GM19193 (cell line): ENCODE measurements around the gene DEPDC7.

Source experiments
- POLR2A ChIP-seq: IDR thresholded peaks from 4 replicates; pipeline ENCODE4 v1.6.1; 2011; ENCODE audit not compliant: insufficient read depth, insufficient read length; ENCODE audit errors: extremely low read depth

Gene DEPDC7

GRCh38 chr11:33044285-33044756, 28.6 kb downstream of the DEPDC7 start:
- TF ChIP-seq POLR2A = no peak

GRCh38 chr11:33045551-33046255, 30.0 kb downstream of the DEPDC7 start:
- no peak for TF ChIP-seq POLR2A

- no peak for TF ChIP-seq POLR2A
Measured at GRCh38 chr11:33052231-33052630, 36.6 kb downstream of the DEPDC7 start.

- no peak for TF ChIP-seq POLR2A
Measured at GRCh38 chr11:33055375-33055774, 39.7 kb downstream of the DEPDC7 start.

DNA sequence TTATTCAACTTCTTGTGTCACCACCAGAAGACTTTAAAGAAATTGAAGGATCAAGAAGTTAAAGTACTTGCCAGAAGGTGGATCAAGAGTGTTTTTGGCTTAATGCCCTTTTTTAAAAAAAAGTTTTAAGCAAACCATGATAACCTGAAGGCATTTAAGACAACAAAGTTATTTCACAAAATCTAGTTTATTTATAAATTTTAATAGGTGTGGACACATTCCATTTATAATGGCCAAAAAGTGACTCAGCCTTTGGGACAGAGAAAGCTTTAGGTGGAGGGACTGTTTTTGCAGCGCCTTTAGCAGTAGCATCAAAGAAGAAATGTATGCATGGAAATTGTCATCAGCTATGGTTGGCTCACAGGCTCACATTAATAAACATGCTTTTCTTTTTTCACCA, 41.6 kb downstream of the DEPDC7 start:
- TF ChIP-seq POLR2A = no peak

DNA sequence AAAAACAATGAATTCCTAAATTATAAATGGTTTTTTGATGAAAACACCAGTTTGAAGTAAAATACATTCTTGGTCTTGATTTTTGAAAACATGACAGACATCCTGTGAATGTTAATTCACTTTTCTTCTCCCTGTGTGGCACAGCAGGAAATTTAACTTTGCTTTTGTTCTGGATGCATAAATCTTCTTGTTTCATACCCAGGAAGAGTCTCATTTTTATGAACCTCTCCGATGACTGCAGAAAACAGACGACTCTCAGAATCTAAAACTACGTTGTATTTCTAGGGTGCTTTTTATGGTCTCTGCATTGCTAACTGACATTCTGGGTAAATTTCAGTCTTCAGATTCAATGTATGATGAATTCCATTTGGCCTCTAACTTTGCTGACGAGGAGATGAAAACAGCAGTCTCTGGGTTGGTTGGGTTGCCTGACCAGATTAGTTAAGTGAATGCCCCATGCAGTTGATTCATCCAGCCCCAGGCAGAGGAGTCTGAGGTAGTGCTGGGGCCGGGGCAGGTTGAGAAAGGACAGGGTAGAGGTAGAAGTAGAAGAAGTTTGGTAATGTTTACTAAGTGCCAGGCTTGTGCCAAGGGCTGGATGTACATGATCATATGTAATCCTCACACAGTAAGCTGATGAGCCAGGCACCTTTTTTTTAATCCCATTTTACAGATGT, 43.8 kb downstream of the DEPDC7 start:
- no peak for TF ChIP-seq POLR2A

- no peak for TF ChIP-seq POLR2A
Measured at GRCh38 chr11:33060271-33060670, 44.6 kb downstream of the DEPDC7 start.

- TF ChIP-seq POLR2A = no peak
Measured at GRCh38 chr11:33062137-33062536, 46.5 kb downstream of the DEPDC7 start.

GRCh38 chr11:33063326-33063881, 47.7 kb downstream of the DEPDC7 start:
- TF ChIP-seq POLR2A = no peak

DNA sequence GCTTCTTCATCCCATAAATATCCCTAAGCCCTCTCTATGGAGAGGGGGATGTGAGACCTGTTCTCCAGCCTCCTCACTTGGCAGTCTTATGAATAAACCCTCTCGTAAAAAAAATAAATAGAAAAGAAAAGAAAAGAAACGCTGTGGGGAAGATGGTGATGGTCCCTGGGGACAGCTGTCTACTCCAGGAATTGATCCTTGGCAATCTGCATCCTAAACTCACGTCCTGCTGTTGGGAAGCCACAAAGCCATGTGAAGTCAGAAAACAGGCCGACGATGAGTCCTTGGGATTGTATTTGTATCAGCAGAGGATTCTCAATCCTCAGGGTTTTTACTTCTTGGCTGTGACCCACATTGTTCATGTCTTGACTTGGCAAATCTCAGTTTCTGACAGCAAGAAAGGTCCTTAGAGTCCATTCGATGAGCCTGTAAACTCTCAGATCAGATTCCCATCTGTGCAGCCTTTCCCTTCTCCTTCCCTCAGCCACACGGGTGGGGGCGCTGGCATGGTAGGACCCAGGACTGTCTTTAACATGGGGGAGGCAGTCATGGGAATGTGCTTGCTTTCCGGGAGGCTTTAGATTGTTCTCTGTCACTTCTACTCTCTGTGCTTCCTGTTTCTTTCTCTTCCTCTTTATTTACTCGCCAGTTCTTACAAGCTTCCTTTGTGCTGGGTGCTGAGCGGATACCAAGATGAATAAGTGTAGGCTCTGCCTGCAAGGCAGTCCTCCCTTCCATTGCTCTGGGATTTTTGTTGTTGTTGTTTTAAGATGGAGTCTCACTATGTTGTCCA, 48.6 kb downstream of the DEPDC7 start:
- TF ChIP-seq POLR2A = no peak

DNA sequence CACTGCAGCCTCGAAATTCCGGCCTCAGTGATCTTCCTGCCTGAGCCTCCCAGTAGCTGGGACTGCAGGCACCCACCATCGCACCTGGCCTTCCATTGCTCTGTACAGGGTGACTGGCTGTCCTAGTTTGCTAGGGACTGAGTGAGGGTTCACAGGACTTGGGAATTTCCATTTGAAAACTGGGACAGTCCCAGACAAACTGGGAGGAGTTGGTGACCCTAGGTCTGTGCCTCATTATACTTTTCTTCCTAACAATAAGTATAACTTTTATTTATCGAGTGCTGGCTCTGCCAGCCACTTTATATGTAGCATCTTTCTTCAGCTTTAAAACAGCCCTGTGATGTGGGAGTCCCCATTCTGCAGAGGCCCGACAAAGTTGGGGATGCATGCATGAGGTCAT, 49.2 kb downstream of the DEPDC7 start:
- TF ChIP-seq POLR2A = no peak

- TF ChIP-seq POLR2A = no peak
Measured at GRCh38 chr11:33065445-33066178, 49.9 kb downstream of the DEPDC7 start.

- no peak for TF ChIP-seq POLR2A
Measured at GRCh38 chr11:33067294-33067693, 51.6 kb downstream of the DEPDC7 start.

DNA sequence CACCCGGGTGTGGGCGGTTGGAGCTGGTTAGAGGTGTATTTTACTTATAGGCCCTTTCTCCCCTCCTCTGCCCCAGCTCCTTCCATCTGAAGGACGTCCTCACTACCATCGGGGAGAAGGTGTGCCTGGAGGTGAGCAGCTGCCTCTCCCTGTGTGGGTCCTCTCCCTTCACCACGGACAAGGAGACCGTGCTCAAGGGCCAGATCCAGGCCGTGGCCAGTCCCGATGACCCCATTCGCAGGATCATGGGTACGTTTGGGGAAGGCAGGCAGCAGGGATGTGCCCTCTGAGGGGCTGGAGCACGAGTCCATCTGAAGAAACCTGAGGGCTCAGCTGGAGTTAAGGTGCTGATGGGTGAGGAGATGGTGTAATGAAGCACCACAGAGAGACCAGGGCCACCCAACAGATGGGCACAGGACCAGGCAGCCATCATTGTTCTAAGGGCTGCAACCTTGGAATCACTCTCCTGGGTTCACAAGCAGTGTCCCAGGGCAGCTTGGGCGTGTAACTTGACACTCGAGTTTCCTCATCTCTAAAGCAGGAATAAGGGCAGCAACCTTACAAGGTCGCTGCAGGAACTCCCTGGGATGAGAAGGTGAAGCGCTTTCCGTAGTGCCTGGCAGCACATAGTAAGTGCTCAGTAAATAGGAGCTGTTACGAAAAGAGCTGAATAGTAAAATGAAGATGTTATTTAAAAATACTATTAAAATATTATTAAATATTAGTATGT, 53.1 kb downstream of the DEPDC7 start:
- TF ChIP-seq POLR2A = no peak

DNA sequence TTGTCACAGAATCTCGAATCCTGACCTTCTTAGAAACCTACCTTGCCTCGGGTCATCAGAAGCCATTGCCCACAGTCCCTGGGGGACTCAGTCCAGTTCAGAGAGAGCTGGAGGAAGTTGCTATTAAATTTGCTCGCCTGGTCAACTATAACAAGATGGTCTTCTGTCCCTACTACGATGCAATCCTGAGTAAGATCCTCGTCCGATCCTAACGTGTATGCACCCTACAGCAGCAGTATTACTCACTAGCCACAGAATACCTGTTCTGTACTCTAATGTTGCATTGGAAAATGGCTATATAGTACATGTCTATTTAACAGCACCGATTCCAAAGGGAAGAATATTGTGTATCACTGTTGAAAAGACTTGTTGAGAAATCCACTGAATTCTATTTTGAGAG, 56.8 kb downstream of the DEPDC7 start:
- no peak for TF ChIP-seq POLR2A
